Neural progenitor cell (in vitro differentiated cells): Measurements from ENCODE around the gene ZDHHC14. TPM values are rescaled to one million over a fixed set of nuclear protein-coding genes. Genes with fewer than 3 reads are reported as not detected.

Source experiments
- DNase-seq: peaks from one replicate; pipeline ENCODE4 v3.0.0-alpha.2; 2016; ENCODE audit warnings: low spot score
- H2AFZ ChIP-seq: fragments of 200-600 bp; sonication (generic); replicated peaks from 2 replicates; pipeline ENCODE4 v1.6.1; 2016; ENCODE audit warnings: antibody characterized with exemption
- H3F3A ChIP-seq: fragments of 200-600 bp; sonication (generic); 2 replicates; pipeline ENCODE4 v1.6.1; 2016; ENCODE audit warnings: antibody characterized with exemption, low read depth
- H3K27ac ChIP-seq: fragments of 200-600 bp; sonication (generic); 2 replicates; pipeline ENCODE4 v1.5.1; 2016; ENCODE audit warnings: mild to moderate bottlenecking
- H3K27me3 ChIP-seq: fragments of 200-600 bp; sonication (generic); 2 replicates; pipeline ENCODE4 v1.6.1; 2016; ENCODE audit warnings: mild to moderate bottlenecking, moderate library complexity
- H3K36me3 ChIP-seq: fragments of 200-600 bp; sonication (generic); 2 replicates; pipeline ENCODE4 v1.5.1; 2016
- H3K4me1 ChIP-seq: fragments of 200-600 bp; sonication (generic); 2 replicates; pipeline ENCODE4 v1.6.1; 2016; ENCODE audit warnings: mixed run types
- H3K4me2 ChIP-seq: fragments of 200-600 bp; sonication (generic); 2 replicates; pipeline ENCODE4 v1.6.1; 2016
- H3K4me3 ChIP-seq: fragments of 200-600 bp; sonication (generic); 2 replicates; pipeline ENCODE4 v1.5.1; 2016
- H3K79me2 ChIP-seq: fragments of 200-600 bp; sonication (generic); 2 replicates; pipeline ENCODE4 v1.6.1; 2016; ENCODE audit warnings: low read depth
- H3K9ac ChIP-seq: fragments of 200-600 bp; sonication (generic); 2 replicates; pipeline ENCODE4 v1.6.1; 2016
- H3K9me3 ChIP-seq: fragments of 200-600 bp; sonication (generic); 2 replicates; pipeline ENCODE4 v1.5.1; 2016; ENCODE audit warnings: low read depth
- H4K20me1 ChIP-seq: fragments of 200-600 bp; sonication (generic); 2 replicates; pipeline ENCODE4 v1.6.1; 2016; ENCODE audit warnings: low read depth
- H3K27ac Mint-ChIP-seq: 3 replicates; pipeline ENCODE4 v1.8.0; 2021; ENCODE audit warnings: mixed read lengths
- H3K27me3 Mint-ChIP-seq: 2 replicates; pipeline ENCODE4 v1.8.0; 2022; ENCODE audit warnings: low read depth, mild to moderate bottlenecking, inconsistent platforms, moderate library complexity, mixed read lengths; ENCODE audit not compliant: insufficient read depth
- H3K36me3 Mint-ChIP-seq: 3 replicates; pipeline ENCODE4 v1.8.0; 2021; ENCODE audit warnings: mixed read lengths
- H3K4me1 Mint-ChIP-seq: 3 replicates; pipeline ENCODE4 v1.8.0; 2021; ENCODE audit warnings: mixed read lengths
- H3K4me3 Mint-ChIP-seq: 3 replicates; pipeline ENCODE4 v1.8.0; 2021; ENCODE audit warnings: mild to moderate bottlenecking, moderate library complexity, mixed read lengths
- H3K9me3 Mint-ChIP-seq: 3 replicates; pipeline ENCODE4 v1.8.0; 2020; ENCODE audit warnings: mixed read lengths
- EZH2 ChIP-seq: fragments of 200-600 bp; sonication (generic); IDR thresholded peaks from 2 replicates; pipeline ENCODE4 v1.6.1; 2017; ENCODE audit warnings: antibody characterized with exemption, mild to moderate bottlenecking, moderate library complexity
- EZH2phosphoT487 ChIP-seq: fragments of 200-600 bp; sonication (generic); IDR thresholded peaks from 2 replicates; pipeline ENCODE4 v1.6.1; 2017; ENCODE audit warnings: antibody characterized with exemption
- total RNA-seq: library from RNA; depleted of rRNA; stranded (reverse); fragments of >200 nt; gene quantifications from 2 replicates; pipeline ENCODE4 v1.2.3, GENCODE V29; 2015; ENCODE audit warnings: low replicate concordance
- TF ChIP-seq, protein P1 (sequence below): fragments of 200-600 bp; sonication (generic); IDR thresholded peaks from 2 replicates; pipeline ENCODE4 v1.5.1; 2017; ENCODE audit warnings: antibody characterized with exemption, mild to moderate bottlenecking

Gene ZDHHC14
- total RNA-seq, 1 donor from 2014 or later: 14.5 TPM

- H3K9ac ChIP-seq: no peak overlapping the region
- H4K20me1 ChIP-seq: no peaks in the 10 kb centered on the region
- H3K4me3 ChIP-seq: no peak overlapping the region
- no peaks in the 10 kb centered on the region for H3K4me1 ChIP-seq
- no peaks in the 10 kb centered on the region for H3K27me3 ChIP-seq
- no peaks in the 10 kb centered on the region for H3K4me1 Mint-ChIP-seq
- H3K27ac ChIP-seq: no peak overlapping the region
- peaks cover 28% of the 10 kb centered on the region for H3K9me3 Mint-ChIP-seq
- H3K36me3 ChIP-seq: no peaks in the 10 kb centered on the region
- no peak overlapping the region for H2AFZ ChIP-seq
- H3K27me3 Mint-ChIP-seq: peaks cover 6% of the 10 kb centered on the region
- peaks cover 25% of the 10 kb centered on the region for H3K36me3 Mint-ChIP-seq
- no peaks in the 10 kb centered on the region for H3K79me2 ChIP-seq
- H3K4me3 Mint-ChIP-seq: no peak overlapping the region
- H3K9me3 ChIP-seq: peaks cover 7% of the 10 kb centered on the region
- TF ChIP-seq, protein P1, sequence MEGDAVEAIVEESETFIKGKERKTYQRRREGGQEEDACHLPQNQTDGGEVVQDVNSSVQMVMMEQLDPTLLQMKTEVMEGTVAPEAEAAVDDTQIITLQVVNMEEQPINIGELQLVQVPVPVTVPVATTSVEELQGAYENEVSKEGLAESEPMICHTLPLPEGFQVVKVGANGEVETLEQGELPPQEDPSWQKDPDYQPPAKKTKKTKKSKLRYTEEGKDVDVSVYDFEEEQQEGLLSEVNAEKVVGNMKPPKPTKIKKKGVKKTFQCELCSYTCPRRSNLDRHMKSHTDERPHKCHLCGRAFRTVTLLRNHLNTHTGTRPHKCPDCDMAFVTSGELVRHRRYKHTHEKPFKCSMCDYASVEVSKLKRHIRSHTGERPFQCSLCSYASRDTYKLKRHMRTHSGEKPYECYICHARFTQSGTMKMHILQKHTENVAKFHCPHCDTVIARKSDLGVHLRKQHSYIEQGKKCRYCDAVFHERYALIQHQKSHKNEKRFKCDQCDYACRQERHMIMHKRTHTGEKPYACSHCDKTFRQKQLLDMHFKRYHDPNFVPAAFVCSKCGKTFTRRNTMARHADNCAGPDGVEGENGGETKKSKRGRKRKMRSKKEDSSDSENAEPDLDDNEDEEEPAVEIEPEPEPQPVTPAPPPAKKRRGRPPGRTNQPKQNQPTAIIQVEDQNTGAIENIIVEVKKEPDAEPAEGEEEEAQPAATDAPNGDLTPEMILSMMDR: no peak
- TF ChIP-seq EZH2 (no peak), EZH2phosphoT487 (no peak)
- no peak for DNase-seq
- H3K4me2 ChIP-seq: no peak overlapping the region
- H3F3A ChIP-seq: no peaks in the 10 kb centered on the region
- no peak overlapping the region for H3K27ac Mint-ChIP-seq
These were observed 125.0 kb downstream of the ZDHHC14 start for GRCh38 chr6:157505912-157506491.

DNA sequence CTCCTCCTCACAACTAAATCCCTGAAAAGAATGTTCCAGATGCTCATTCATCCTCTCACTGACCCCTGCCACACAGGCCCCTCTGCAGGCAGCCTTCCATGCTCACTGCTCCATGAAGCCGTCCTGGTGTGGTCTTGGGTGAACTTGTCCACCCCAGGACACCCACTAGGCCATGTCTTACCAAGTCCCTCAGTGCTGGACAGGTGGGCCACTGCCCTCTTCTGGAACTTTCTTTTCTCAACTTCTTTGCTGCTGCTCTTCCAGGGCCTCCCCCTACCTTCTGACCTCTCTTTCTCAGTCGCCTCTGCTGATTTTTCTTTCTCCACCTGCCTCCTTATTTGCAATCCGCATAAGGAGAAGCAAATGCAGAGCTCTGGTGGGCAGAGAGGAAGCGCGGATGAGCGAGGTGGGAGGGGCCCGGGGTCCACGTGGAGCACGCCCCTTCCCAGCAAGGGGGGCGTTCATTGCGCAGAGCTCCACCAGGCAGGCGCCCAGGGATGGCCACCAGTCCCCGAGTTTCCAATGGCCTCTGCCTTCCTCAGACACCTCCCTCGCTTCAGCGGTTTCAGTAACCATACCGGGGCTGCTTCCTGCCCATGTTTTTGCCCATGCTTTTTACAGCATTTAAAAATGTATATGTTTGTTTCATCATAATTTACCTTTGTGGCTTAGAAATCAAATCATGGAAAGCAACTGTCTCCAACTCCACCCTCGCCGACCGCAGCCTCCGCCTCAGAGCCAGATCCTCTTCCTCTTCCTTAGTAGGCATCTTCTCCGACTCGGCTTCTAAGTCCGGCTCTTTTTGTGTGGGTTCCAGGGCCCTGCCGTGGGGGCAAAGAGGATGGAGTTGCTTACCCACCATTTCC lies 129.6 kb downstream of the ZDHHC14 start:
- DNase-seq: no peak
- no peak overlapping the region for H3K4me3 ChIP-seq
- Mint-ChIP-seq H3K36me3 (peaks cover 16% of the 10 kb centered on the region), H3K4me3 (no peak overlapping the region), H3K27ac (peak overlapping the region; percentile 84), H3K27me3 (peaks cover 4% of the 10 kb centered on the region), H3K9me3 (peaks cover 20% of the 10 kb centered on the region), H3K4me1 (peaks cover 14% of the 10 kb centered on the region)
- no peaks in the 10 kb centered on the region for H3K36me3 ChIP-seq
- H4K20me1 ChIP-seq: no peaks in the 10 kb centered on the region
- H3K9ac ChIP-seq: no peak overlapping the region
- H3K79me2 ChIP-seq: no peaks in the 10 kb centered on the region
- H3K27me3 ChIP-seq: no peaks in the 10 kb centered on the region
- no peak overlapping the region for H3K27ac ChIP-seq
- no peaks in the 10 kb centered on the region for H3K4me1 ChIP-seq
- peaks cover 7% of the 10 kb centered on the region for H3K9me3 ChIP-seq
- TF ChIP-seq, protein P1: no peak
- TF ChIP-seq EZH2 (no peak), EZH2phosphoT487 (no peak)
- no peaks in the 10 kb centered on the region for H3F3A ChIP-seq
- no peak overlapping the region for H3K4me2 ChIP-seq
- H2AFZ ChIP-seq: no peak overlapping the region

- peaks cover 8% of the 10 kb centered on the region for H3K36me3 Mint-ChIP-seq
- no peak for DNase-seq
- no peak overlapping the region for H3K4me3 ChIP-seq
- no peaks in the 10 kb centered on the region for H3K9me3 ChIP-seq
- H2AFZ ChIP-seq: no peak overlapping the region
- no peaks in the 10 kb centered on the region for H3K4me1 ChIP-seq
- peaks cover 10% of the 10 kb centered on the region for H3K9me3 Mint-ChIP-seq
- H3K36me3 ChIP-seq: no peaks in the 10 kb centered on the region
- no peaks in the 10 kb centered on the region for H3F3A ChIP-seq
- peaks cover 14% of the 10 kb centered on the region for H3K4me1 Mint-ChIP-seq
- H3K9ac ChIP-seq: no peak overlapping the region
- H3K27ac Mint-ChIP-seq: no peak overlapping the region
- H3K27me3 ChIP-seq: no peaks in the 10 kb centered on the region
- H3K27ac ChIP-seq: no peak overlapping the region
- H3K79me2 ChIP-seq: no peaks in the 10 kb centered on the region
- H3K4me3 Mint-ChIP-seq: no peak overlapping the region
- H3K4me2 ChIP-seq: no peak overlapping the region
- TF ChIP-seq EZH2phosphoT487 (no peak), EZH2 (no peak)
- TF ChIP-seq, protein P1: no peak
- H4K20me1 ChIP-seq: no peaks in the 10 kb centered on the region
- H3K27me3 Mint-ChIP-seq: peaks cover 6% of the 10 kb centered on the region
These were observed 130.8 kb downstream of the ZDHHC14 start for GRCh38 chr6:157511682-157512381.
